GM18861 (cell line): ENCODE measurements around the gene BICD1.

ENCODE experiments used
- ATAC-seq: cut with Tn5 transposase; IDR thresholded peaks from one replicate; pipeline ENCODE4 v1.9.1; 2021; ENCODE audit not compliant: unreplicated experiment

The BICD1 gene

DNA sequence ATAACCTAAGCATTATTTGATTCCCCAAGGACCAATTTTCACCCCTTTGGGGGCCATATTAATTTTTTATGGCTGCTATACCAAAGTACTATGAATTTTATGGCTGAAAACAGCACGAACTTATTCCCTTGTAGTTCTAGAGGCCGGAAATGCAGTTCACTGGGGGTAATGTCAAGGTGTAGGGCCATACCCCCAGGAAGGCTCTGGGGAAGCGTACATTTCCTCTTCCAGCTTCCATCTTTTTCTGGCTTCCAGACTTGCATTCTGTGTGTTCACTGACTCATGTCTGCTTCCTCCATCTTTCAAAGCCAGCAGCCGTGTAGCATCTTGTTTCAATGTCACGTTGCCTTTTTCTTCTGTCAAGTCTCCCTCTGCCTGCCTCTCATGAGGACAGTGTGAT lies 133.5 kb downstream of the BICD1 start:
- no peak for ATAC-seq

DNA sequence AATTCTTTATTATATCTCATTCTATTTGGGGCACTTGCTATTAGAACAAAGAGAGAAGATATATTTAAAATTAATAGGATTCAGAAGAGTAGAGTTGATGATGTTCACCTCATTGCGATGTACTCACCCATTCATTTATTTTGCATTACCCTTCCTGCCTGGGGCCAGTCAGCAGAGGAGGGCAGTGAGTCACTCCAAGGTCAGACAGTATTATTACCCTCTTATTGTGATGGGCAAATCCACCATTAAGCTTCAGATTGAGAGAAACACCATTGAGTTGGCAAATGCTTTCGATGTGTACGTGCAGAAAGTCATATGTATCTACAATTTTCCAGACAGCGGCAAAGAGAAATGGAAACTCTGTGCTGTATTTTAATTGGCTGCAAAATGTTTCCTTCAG lies 134.2 kb downstream of the BICD1 start:
- no peak for ATAC-seq

DNA sequence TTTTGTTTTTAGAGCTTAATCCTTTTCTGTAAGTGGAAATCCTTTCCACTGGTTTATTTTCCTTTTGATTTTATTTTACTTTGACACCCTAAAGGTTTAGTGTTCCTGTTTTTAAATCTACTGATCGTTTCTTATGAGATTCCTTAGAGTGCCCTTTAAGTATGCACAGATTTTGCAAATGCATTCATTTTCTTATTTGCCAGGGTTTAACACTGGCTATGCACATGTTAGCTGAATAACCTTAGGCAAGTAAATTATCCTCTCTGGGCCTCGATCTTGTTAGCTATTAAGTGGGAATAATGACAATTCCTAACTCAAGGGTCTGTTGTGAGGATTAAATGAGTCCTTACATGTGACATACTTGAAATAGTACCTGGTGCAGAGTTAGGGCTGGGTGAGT lies 136.0 kb downstream of the BICD1 start:
- no peak for ATAC-seq

DNA sequence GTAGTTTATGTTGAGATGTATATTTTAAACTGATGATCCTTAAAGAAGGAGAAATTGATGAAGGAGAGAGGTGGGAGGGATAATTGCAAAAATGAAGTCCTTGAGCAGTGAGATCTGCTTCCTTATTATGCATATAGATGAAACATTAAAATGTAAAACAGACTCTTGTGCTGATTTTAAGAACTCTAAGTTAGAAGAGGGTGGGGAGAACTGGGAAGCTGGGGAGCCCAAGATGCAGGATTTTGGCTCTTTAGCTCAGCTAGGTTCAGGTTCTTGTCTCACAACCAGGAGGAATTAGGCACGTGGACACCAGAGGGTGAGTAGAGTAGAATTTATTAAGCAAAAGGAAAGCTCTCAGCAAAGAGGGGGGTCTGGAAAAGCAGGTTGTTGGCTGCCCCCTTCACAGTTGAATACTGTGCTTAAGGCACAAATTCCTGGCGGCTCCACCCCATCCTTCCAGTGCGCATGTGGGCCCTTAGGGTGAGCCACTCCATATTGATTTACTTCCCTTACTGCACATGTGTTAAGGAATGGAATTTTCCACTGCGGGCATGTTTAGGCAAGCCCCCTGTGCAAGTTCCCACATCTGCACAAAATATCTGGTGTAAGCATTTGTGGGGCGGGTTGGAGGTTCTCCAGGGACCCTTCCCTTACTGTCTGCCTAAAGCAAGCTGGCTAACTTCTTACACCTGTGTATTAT lies 141.9 kb downstream of the BICD1 start:
- ATAC-seq: no peak

DNA sequence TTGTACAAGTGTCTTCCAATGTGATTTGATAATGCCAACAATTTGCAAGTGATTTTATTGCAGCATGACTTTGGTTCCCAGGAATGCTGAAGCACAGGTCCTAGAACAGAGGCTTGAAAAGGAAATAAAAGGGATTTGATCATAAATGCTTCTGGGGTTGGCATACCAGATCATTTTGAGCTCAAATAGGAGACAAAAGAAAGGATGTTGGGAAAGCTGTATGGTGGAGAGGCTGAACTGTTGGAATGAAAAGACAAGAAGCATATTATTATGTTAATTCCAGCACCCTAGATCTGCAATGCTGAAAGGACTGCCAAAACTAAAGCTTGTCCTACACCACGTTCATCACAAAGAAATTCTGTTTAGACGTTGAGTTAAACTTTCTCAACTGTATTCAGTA lies 143.1 kb downstream of the BICD1 start:
- no peak for ATAC-seq

DNA sequence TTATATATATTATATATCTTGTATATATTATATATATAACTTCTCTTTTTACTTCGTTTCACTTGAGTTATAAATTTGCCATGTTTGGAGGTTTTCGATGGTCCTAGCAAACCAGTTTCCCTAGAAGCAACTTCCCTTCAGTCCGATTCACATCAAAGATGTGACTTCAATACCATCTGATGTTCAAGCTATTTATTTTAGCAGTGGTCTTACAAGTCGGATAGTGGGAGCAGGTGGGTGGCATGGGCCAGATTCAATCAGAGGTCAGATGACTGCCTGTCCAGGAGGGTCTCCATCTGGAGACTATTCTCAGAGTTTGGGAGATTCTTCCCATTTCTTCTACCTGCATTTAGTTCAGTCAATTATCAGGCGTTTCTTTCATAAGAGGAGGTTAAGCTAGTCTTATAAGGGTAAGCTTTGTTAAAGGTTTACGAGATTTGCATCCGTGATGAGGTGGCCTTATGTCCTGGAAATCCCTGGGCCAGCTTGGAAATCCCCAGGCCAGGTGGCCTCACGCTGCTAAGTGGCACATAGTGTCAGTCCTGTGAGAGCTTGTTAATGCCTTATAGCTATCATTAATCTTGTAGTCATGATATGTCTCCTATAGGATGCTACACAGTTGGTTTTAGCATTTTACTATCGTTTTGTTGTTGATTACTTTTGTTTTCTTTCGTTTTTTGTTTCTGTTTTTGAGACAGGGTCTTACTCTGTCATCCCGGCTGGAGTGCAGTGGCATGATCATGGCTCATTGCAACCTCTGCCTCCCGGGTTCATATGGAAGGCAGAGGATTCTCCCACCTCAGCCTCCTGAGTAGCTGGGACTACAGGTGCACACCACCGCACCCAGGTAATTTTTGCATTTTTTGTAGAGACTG lies 145.8 kb downstream of the BICD1 start:
- peak; percentile 85 for ATAC-seq

DNA sequence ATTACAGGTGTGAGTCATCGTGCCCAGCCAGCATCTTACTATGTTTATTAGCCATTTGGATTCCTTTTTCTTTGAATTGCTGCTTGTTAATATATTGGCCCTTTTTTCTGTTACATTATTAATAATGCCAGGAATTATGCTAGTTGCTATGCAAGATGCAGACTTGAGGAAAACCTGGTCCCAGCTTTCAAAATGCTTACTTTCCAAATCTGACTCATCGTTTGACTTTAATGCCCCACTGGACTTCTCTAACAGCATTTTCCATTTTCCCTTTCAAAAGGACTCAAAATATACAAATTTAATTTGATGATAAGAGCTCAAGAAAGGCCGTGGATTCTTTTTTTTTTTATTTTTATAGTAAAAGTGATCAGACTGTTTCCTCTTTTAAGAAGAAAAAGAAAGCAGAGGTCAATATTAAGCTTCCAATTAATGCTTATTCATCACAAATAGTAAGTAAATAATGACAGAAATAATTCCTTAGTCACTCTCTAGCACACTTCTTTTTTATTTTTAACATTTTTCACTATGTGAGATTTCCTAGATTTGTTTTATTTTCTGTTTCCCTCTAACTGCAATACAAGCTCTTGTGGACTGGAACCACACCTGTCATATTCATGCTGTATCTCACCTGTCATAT lies 146.6 kb downstream of the BICD1 start:
- no peak for ATAC-seq

DNA sequence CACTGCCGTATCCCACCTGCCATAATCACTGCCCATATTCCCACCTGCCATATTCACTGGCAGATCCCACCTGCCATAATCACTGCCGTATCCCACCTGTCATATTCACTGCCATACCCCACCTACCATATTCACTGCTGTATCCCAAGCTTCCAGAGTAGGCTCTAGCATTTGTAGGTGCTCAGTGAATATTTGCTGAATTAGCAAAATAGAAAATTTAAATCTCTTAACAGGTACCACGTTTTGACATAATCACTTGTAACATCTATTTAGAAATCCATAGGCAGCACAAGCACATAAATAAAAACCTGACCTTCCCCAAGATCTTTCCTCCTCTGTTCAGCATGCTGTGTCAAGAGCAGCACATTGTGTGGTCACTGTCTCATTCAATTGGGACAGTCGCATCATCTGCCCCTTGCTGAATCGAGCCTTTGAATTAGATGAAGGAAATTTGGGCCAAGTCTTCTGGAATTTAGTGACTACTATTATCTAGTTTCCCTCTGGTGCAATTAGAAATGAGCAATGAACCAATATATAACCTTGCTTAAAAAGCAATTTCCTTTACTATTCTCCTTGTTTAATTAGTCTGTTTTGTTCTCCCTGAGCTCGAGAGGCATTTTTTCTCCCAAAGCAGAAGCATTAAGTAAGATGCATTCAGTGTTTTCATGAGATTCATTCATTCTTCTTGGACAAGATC lies 147.8 kb downstream of the BICD1 start:
- no peak for ATAC-seq

DNA sequence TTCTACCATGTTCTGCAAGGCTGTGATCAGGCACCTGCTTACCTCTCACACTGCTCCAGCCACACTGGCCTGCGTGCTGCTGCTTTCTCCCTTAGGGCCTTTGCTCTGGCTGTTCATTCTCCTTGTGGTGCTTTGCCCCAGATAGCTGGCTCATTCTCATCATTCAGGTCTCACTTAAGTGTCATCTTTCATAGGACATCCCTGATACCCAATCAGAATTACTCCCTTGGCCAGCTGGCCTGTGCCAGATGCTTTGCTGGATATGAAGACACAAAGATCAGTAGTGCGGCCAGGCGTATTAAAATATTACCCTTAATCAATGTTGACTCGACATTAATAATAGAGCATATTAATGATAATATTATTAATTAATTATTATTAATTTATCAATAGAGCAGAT lies 148.9 kb downstream of the BICD1 start:
- ATAC-seq: no peak

DNA sequence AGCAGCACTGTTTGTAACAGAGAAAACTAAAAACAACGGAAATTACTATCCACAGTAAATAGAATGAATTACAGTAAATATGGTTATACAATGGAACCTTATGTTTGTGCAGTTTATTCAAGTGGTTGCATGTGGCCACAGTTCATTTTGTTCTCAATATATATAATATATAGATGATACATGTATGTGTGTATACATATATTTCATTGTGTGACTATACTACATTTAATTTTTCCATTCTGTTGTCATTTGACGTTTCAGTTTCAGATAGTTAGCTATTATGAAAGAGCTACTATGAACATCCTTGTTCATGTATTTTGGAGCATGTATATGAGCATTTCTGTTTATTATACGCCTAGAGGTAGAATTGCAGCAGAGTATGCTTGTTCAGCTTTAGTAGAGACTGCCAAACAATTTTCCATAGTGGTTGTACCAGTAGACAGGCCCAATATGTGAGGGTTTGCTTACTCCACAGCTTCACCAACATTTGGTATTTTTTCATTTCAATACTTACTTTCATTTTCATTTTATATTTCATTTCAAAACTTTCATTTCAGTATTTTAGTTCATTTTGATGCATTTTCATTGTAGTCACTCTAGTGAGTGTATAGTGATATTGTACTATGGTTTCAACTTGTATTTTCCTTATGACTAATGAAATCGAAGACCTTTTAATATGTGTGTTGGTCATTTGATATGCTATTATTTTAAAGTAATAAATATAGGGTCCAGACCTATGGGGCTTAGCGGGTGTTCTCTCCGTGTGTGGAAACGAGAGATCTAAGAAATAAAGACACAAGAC lies 151.2 kb downstream of the BICD1 start:
- no peak for ATAC-seq

DNA sequence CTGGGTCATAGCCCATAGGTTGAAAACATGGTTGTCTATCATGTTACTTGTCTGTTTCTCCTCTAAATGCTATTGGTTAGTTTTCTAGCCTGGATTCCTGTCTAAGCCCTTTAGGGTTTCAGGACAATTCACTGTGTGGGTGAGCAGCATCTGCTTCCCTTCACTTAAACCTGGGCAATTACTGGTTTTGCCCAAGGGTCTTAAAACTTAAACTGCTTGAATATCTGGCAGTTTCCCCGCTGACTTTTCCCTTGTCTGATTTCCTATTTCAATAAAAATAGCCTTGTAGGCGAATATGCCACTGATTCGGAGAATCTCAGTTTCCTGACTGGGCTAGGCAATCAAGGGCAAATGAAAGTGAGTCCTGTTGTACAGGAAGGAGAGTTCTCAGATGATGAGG lies 154.0 kb downstream of the BICD1 start:
- ATAC-seq: no peak

DNA sequence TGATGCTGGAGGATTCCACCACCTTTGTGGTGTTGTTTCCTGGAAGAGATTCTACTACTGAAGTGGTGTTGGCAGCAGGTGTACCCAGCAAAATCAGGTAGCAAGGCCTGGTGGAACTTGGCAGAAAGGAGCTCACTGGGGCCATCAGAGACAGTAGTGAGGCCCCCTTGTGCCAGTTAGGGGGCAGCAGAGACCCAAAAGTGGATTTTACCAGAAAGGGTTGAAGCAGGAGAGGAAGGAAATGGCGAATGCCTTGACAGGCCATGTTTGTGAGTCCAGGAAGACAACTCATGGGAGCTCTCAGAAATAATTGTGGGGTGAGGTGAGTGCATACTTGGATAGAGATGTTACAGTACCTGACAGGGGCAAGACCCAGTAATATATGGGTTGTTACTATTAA lies 155.0 kb downstream of the BICD1 start:
- ATAC-seq: no peak

DNA sequence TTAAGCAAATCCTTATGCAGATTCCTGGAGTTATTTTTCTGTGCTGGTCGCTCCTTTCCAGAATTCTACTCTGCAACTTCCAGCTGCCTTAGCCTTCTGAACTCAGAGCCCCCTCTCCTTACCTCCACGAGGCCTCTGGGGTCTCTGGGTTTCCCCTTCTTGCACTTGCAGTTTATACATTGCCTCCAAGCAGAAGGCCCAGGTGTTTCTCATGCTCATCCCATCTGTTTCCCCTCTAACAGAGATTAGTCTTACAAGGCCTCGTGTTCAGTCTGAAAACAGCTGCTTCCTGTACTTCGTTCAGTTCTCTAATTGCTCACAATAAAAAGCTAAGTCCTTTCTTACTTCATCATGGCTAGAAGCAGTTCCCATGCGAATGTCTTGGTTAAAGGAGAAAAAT lies 158.3 kb downstream of the BICD1 start:
- peak; percentile 62 for ATAC-seq

DNA sequence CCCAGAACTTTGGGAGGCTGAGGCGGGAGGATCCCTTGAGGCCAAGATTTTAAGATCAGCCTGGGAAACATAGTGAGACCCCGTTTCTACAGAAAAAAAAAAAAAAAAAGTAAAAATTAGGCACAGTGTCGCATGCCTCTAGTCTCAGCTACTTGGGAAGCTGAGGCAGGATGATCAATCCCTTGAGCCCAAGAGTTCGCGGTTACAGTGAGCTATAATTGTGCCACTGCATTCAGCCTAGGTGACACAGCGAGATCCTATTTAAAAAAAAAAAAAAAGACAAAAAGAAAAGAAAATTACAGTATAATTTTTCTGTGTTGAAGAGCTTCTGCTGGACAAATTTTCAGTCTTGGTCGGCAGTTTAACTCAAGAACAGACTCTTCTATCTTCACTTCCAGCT lies 158.8 kb downstream of the BICD1 start:
- no peak for ATAC-seq

DNA sequence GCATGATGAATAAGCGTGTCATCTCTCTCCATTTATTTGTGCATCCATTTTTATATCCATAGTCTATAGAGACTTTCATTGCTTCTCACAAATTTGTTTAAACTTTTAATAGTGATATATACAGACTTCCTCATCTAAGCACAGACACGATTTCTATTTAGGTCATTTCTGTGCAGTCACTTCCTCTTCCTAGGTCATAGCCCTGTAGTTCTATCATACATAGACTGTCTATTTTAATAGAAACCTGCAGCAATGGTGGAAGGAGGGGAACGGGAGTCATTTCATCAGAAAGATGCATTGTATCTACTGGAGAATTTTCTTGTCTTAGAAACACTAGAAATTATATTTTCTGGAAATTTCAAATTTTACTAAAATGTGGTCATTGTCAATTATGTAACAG lies 159.3 kb downstream of the BICD1 start:
- ATAC-seq: peak; percentile 54

DNA sequence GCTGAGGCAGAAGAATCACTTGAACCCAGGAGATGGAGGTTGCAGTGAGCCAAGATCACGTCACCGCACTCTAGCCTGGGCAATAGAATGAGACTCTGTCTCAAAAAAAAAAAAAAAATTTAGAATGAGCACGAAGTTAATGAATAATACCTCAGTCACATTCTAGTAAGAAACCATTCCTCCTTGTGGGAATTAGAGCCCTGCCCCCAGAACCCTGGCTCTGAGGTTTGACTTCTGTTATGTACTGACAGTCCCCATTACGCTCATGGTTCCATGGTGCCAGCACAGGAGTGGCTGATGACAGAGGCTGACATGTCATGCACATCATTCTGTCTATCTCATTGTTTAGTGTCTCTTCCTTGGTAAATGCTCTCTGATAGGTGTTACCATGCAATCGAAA lies 160.1 kb downstream of the BICD1 start:
- no peak for ATAC-seq

DNA sequence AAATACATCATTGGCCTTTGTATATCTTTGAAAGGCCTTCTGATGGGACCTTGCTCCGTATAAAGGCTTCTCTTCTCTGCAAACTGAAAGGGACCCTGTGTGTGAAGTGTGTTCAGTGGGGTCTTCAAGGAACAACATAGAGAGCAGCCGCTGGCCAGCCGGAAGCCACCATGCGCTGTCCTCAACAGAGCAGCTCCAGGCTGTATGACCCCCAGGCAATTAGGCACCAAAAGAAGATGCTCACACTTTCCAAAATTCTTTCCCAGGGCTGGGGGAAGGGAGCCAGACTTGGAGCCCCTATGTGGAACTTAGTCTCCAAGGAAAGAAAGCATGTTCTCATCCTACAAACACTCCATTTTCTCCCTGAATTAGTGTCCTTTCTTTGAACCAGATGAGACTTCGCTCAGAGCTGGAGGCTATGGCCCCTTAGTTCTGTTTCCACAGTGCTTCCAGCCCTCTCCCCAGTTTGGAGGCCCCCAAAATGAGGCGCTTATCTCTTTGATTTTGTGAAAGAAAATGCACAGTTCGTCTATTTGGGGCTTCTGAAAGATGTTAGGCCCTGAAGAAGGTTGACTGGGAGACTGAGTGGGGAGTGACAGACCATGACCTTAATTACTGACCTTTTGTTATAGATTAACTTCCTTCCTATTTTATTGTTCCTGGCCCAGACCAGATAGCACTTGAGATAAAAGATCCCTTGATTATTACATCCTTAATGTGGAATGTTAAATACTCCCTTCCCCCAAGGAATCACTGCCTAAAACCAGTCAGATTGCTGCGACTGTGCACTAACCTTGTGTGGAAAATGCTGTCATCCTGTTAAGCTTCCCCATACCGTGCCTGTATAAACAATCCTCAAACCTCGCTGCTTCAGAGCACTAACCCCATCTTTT lies 164.4 kb downstream of the BICD1 start:
- no peak for ATAC-seq

DNA sequence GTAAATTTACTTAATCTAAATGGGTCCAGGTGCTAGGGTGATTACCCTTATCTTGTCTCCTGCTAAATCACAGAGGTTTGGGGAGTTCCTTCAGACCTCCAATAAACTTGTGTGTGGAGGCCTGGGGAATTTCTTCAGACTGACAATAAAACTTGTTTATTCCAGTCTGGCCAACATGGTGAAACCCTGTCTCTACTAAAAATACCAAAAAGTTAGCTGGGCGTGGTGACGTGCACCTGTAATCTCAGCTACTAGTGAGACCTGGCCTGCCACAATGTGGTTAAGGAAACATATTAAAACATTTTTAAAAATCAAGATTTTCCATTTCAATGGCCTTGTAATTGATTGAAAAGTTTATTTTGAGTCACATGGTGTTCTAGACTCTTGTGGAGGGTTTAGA lies 165.8 kb downstream of the BICD1 start:
- ATAC-seq: peak; percentile 32

DNA sequence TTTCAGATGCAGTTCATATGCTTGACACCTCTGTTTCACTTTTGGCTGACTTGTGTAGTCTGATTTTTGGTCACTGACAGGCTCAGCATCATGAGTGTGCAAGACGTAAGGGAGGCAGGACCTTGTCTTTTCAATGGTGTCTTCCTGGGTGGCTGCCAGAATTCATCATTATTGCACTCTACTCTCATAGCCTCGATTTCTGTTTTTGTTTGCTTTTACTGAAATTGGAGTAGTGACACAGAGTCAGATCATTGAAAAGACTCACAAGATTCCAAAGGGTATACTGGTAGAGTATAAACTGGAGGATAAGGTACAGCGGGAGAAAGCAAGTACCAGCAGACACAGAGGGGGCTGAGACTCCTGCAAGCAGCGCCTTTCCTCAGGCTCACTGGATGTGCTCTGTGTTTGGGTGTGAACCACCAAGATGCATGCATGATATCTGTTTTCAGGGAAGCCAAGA lies 166.4 kb downstream of the BICD1 start:
- ATAC-seq: peak; percentile 32

DNA sequence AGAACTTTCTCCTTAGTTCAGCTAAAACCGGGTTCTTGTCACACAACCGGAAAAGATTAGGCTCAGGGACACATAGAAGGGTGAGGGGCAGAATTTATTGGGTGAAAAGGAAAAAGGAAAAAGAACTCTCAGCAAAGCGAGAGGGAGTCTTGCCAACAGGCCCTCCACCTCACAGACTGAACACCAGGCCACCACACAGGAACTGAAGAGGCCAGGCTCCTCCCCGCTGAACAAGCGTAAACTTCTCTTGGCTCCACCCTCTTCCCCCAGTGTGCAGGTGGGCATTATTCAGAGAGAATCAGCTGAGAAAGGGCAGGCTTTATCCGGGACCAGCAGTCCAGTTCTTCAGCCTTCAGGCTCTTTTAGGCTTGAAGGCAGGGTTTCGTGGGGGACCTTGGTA lies 167.1 kb downstream of the BICD1 start:
- peak; percentile 79 for ATAC-seq
